GM12878 (cell line): ENCODE results near the gene HADH. TPM values are rescaled to one million over a fixed set of nuclear protein-coding genes. Genes with fewer than 3 reads are reported as not detected.

Experiments
- ATAC-seq: fragments of 200-7000 bp; cut with Tn5 transposase; 3 replicates; pipeline ENCODE4 v1.9.1; 2020; ENCODE audit warnings: mild to moderate bottlenecking, moderate library complexity
- BruUV-seq: library from RNA; stranded (reverse); fragments of 400-500 nt; replicated peaks from 2 replicates; lab custom pipeline; 2021; lab: Mats Ljungman, UMichigan
- CTCF ChIA-PET: fragments of 300-600 bp; sonication (Branson Sonifier 250); formaldehyde crosslinking; extraction: SDS; loops from one replicate; lab custom pipeline; 2021; ENCODE audit warnings: inconsistent platforms; lab: Yijun Ruan, JAX
- POLR2A ChIA-PET: fragments of 350-600 bp; formaldehyde crosslinking; extraction: SDS; loops from one replicate; lab custom pipeline; 2021; ENCODE audit warnings: inconsistent platforms; lab: Charles Lee
- RAD21 ChIA-PET: fragments of 300-600 bp; sonication (Branson Sonifier 250); formaldehyde crosslinking; loops from one replicate; lab custom pipeline; 2023; ENCODE audit warnings: antibody characterized with exemption; ENCODE audit not compliant: unreplicated experiment; lab: Charles Lee
- SMC1A ChIA-PET: fragments of 300-600 bp; sonication (Branson Sonifier 250); formaldehyde crosslinking; loops from one replicate; lab custom pipeline; 2023; ENCODE audit not compliant: unreplicated experiment, uncharacterized antibody; lab: Charles Lee
- DNase-seq: peaks from one replicate; pipeline ENCODE4 v3.0.0-alpha.2; 2011; ENCODE audit warnings: low read depth, low spot score
- FAIRE-seq: peaks from 3 replicates; lab custom pipeline; 2011; peaks lifted over from hg19 to GRCh38; lab: Jason Lieb, UNC
- H2AFZ ChIP-seq: 2 replicates; pipeline ENCODE4 v1.6.0; 2011; ENCODE audit warnings: low read depth, low read length, control low read depth; ENCODE audit not compliant: control insufficient read depth
- H3K27ac ChIP-seq: 2 replicates; pipeline ENCODE4 v1.5.1; 2011; ENCODE audit warnings: control low read depth; ENCODE audit not compliant: control insufficient read depth, insufficient read depth
- H3K27me3 ChIP-seq, 2 experiments: replicated peaks in 1 of 2; 2 replicates each; pipeline versions ENCODE4 v1.6.0 to v1.6.1; 2011; ENCODE audit warnings: low read length in 1 of 2; ENCODE audit not compliant: control insufficient read depth in 2 of 2, insufficient read depth in 2 of 2
- H3K36me3 ChIP-seq, 2 experiments: 2 replicates each; pipeline ENCODE4 v1.5.1; 2011; ENCODE audit warnings: low read length in 1 of 2; ENCODE audit not compliant: control insufficient read depth in 2 of 2, insufficient read depth in 2 of 2
- H3K4me1 ChIP-seq: 2 replicates; pipeline ENCODE4 v1.6.1; 2011; ENCODE audit warnings: mild to moderate bottlenecking, low read length, moderate library complexity, mixed read lengths; ENCODE audit not compliant: control insufficient read depth, insufficient read depth
- H3K4me2 ChIP-seq: 2 replicates; pipeline ENCODE4 v1.6.0; 2011; ENCODE audit warnings: control low read depth; ENCODE audit not compliant: control insufficient read depth, insufficient read depth
- H3K4me3 ChIP-seq: fragments of 200-600 bp; sonication (generic); 2 replicates; pipeline ENCODE4 v1.5.1; 2016
- H3K79me2 ChIP-seq: 2 replicates; pipeline ENCODE4 v1.6.0; 2011; ENCODE audit warnings: low read length; ENCODE audit not compliant: control insufficient read depth, insufficient read depth
- H3K9ac ChIP-seq: 2 replicates; pipeline ENCODE4 v1.8.0; 2011; ENCODE audit warnings: low read length, control low read depth, mixed read lengths; ENCODE audit not compliant: control insufficient read depth, insufficient read depth
- H3K9me3 ChIP-seq: replicated peaks from 3 replicates; pipeline ENCODE4 v1.5.1; 2011; ENCODE audit warnings: mild to moderate bottlenecking, low read length; ENCODE audit not compliant: control insufficient read depth, insufficient read depth
- H4K20me1 ChIP-seq: 2 replicates; pipeline ENCODE4 v1.6.0; 2011; ENCODE audit not compliant: control insufficient read depth, insufficient read depth
- BHLHE40 ChIP-seq, 2 experiments: fragments of 450-650 bp in 1 of 2; IDR thresholded peaks; 2 replicates each; pipeline ENCODE4 v1.6.1; 2011 to 2017; ENCODE audit warnings: low read depth in 2 of 2, borderline replicate concordance in 1 of 2, improper control_type of control experiment in 1 of 2, low read length in 1 of 2, mild to moderate bottlenecking in 1 of 2
- FOXM1 ChIP-seq: IDR thresholded peaks from 2 replicates; pipeline ENCODE4 v1.6.1; 2012; ENCODE audit warnings: low read depth, mild to moderate bottlenecking, inconsistent platforms, low read length, moderate library complexity
- IRF4 ChIP-seq: IDR thresholded peaks from 2 replicates; pipeline ENCODE4 v1.6.1; 2011; ENCODE audit warnings: low read depth, low read length
- JUND ChIP-seq: IDR thresholded peaks from 2 replicates; pipeline ENCODE4 v1.6.1; 2012; ENCODE audit warnings: low read depth, mild to moderate bottlenecking, low read length, improper control_type of control experiment, moderate library complexity
- NR2C1 ChIP-seq: fragments of 450-650 bp; IDR thresholded peaks from 2 replicates; pipeline ENCODE4 v1.6.1; 2017; ENCODE audit warnings: antibody characterized with exemption, mild to moderate bottlenecking, moderate library complexity
- SMC3 ChIP-seq: IDR thresholded peaks from 2 replicates; pipeline ENCODE4 v1.6.1; 2011; ENCODE audit warnings: low read length, improper control_type of control experiment, borderline replicate concordance
- SREBF2 ChIP-seq: IDR thresholded peaks from 2 replicates; pipeline ENCODE4 v1.6.1; 2012; ENCODE audit warnings: mild to moderate bottlenecking, low read length
- SUZ12 ChIP-seq: fragments of 200-600 bp; sonication (generic); IDR thresholded peaks from one replicate; pipeline ENCODE4 v1.6.1; 2018; ENCODE audit warnings: antibody characterized with exemption, mild to moderate bottlenecking; ENCODE audit not compliant: unreplicated experiment
- TCF7 ChIP-seq: IDR thresholded peaks from 2 replicates; pipeline ENCODE4 v1.6.1; 2014; ENCODE audit warnings: antibody characterized with exemption, borderline replicate concordance
- ZNF217 ChIP-seq: fragments of 450-650 bp; IDR thresholded peaks from 2 replicates; pipeline ENCODE4 v1.6.1; 2017; ENCODE audit warnings: antibody characterized with exemption, mild to moderate bottlenecking
- ZSCAN29 ChIP-seq: fragments of 450-650 bp; IDR thresholded peaks from 2 replicates; pipeline ENCODE4 v1.6.1; 2017; ENCODE audit warnings: mild to moderate bottlenecking, moderate library complexity
- WGBS: methylation state at CpG from one replicate; pipeline ENCODE4 v1.1.6; 2016; ENCODE audit warnings: low lambda C conversion rate; ENCODE audit not compliant: insufficient replicate concordance, insufficient coverage; ENCODE audit errors: missing lambda C conversion rate; 5-methylcytosine and 5-hydroxymethylcytosine counted together
- in situ Hi-C: fragments of 300-500 bp; cut with MboI; formaldehyde crosslinking; loops from 9 replicates; pipeline ENCODE4 v1.14.3; 2018; ENCODE audit warnings: mixed read lengths
- intact Hi-C: fragments of 100-400 bp; cut with micrococcal nuclease; formaldehyde crosslinking; loops from one replicate; pipeline ENCODE4 v1.14.2; 2022; ENCODE audit not compliant: unreplicated experiment
- polyA plus RNA-seq, 11 experiments: library from polyadenylated mRNA; depleted of rRNA in 4 of 11; unstranded in 6 of 11; stranded (reverse) in 5 of 11; fragments of >200 nt; fragmentation: Nextera tagmentation in 4 of 11; fragmentation: Illumina TruSeq in 1 of 11; extraction: Ambion mirVana in 4 of 11; extraction: Trizol in 1 of 11; gene quantifications; 1 replicate in 1 of 11; 2 replicates in 10 of 11; pipeline versions ENCODE4 v1.2.1 to v1.2.3, GENCODE V29; 2011 to 2016; ENCODE audit warnings: inconsistent platforms in 2 of 11, missing spikeins in 2 of 11, low read depth in 1 of 11
- total RNA-seq, 4 experiments: library from RNA; depleted of rRNA in 3 of 4; stranded (reverse); fragments of >200 nt in 3 of 4; fragmentation: Illumina TruSeq in 1 of 4; extraction: Trizol in 1 of 4; gene quantifications; 2 replicates each; pipeline versions ENCODE4 v1.2.1 to v1.2.3, GENCODE V29; 2013 to 2021
- TF ChIP-seq, protein P1 (sequence below): fragments of 450-650 bp; IDR thresholded peaks from 2 replicates; pipeline ENCODE4 v1.6.1; 2017; ENCODE audit warnings: antibody characterized with exemption, mild to moderate bottlenecking, moderate library complexity
- TF ChIP-seq, protein P2 (sequence below): fragments of 450-650 bp; IDR thresholded peaks from 2 replicates; pipeline ENCODE4 v1.6.1; 2017; ENCODE audit warnings: mild to moderate bottlenecking, moderate library complexity
- TF ChIP-seq, protein P3 (sequence below): IDR thresholded peaks from 2 replicates; pipeline ENCODE4 v1.6.1; 2011; ENCODE audit warnings: borderline replicate concordance, low read depth, mild to moderate bottlenecking, moderate library complexity, low read length; ENCODE audit not compliant: insufficient read depth, poor library complexity, severe bottlenecking
- TF ChIP-seq, protein P4 (sequence below): fragments of 450-650 bp; IDR thresholded peaks from 2 replicates; pipeline ENCODE4 v1.6.1; 2016; ENCODE audit warnings: mild to moderate bottlenecking

HADH gene
- total and polyA plus RNA-seq, 10 of the 15 experiments (the other 5 are each of a cell fraction or from before 2014, with no cell fraction given) = 20.3 to 97.9 (median 76.6) TPM

DNA sequence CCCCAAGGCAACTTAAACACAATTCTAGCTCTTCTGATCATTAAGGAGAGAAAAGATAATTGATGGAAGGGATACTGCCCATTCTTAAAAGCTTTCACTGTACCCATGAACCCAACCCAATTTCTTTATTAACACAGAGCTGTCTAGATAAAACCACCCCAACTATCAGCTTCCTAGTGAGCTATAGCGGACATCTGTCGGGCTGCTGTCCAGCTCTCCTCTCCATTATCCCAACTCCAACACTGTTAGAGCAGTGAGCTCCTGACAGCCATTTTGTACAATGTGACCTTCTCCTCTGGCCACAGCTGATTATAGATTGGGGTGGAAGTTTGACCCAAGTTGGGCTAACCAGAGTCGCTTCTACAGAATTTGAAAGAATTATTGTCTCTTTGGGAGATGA lies 66.1 kb downstream of the HADH start:
- H3K4me1 ChIP-seq = no peaks in the 10 kb centered on the region
- no peak overlapping the region for H3K9ac ChIP-seq
- no peak overlapping the region for H2AFZ ChIP-seq
- ChIA-PET SMC1A (interaction anchor here (0.6 to 2.1 kb wide), 8 partner anchors 17 to 517 kb away, joined by 3 to 6 read pairs (median 3); no protein-coding TSS in a partner anchor), RAD21 (interaction anchor here (0.8 to 1.0 kb wide), 2 partner anchors 21 to 126 kb away, joined by 3 read pairs; no protein-coding TSS in a partner anchor), CTCF (interaction anchor here (0.8 to 4.5 kb wide), 8 partner anchors 9 to 517 kb away, joined by 3 to 22 read pairs (median 6); no protein-coding TSS in a partner anchor), POLR2A (interaction anchor here (0.5 kb wide), 1 partner anchor 15 kb away, joined by 3 read pairs; no protein-coding TSS in a partner anchor)
- no peaks in the 10 kb centered on the region for H3K36me3 ChIP-seq
- H4K20me1 ChIP-seq = no peaks in the 10 kb centered on the region
- DNase-seq (no peak), ATAC-seq (no peak), FAIRE-seq (no peak)
- intact Hi-C loops (no loop called here), in situ Hi-C loops (no loop called here)
- no peak overlapping the region for H3K4me3 ChIP-seq
- H3K4me2 ChIP-seq = no peak overlapping the region
- H3K79me2 ChIP-seq = no peaks in the 10 kb centered on the region
- 91% methylated on average over 3 of the region's 3 CpGs for WGBS
- H3K9me3 ChIP-seq = no peaks in the 10 kb centered on the region
- no peak overlapping the region for H3K27ac ChIP-seq
- no peaks in the 10 kb centered on the region for H3K27me3 ChIP-seq
- no TSS peak for BruUV-seq
- TF ChIP-seq, protein P1, sequence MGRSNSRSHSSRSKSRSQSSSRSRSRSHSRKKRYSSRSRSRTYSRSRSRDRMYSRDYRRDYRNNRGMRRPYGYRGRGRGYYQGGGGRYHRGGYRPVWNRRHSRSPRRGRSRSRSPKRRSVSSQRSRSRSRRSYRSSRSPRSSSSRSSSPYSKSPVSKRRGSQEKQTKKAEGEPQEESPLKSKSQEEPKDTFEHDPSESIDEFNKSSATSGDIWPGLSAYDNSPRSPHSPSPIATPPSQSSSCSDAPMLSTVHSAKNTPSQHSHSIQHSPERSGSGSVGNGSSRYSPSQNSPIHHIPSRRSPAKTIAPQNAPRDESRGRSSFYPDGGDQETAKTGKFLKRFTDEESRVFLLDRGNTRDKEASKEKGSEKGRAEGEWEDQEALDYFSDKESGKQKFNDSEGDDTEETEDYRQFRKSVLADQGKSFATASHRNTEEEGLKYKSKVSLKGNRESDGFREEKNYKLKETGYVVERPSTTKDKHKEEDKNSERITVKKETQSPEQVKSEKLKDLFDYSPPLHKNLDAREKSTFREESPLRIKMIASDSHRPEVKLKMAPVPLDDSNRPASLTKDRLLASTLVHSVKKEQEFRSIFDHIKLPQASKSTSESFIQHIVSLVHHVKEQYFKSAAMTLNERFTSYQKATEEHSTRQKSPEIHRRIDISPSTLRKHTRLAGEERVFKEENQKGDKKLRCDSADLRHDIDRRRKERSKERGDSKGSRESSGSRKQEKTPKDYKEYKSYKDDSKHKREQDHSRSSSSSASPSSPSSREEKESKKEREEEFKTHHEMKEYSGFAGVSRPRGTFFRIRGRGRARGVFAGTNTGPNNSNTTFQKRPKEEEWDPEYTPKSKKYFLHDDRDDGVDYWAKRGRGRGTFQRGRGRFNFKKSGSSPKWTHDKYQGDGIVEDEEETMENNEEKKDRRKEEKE = no peak
- TF ChIP-seq TCF7 (no peak), SREBF2 (no peak), BHLHE40 (IDR thresholded peaks at IDR 0.05; ENCODE audit: borderline replicate concordance in 1 of 2, low read depth in 2 of 2, low read length in 1 of 2) (no peak), ZNF217 (no peak), NR2C1 (no peak), JUND (no peak), FOXM1 (no peak), ZSCAN29 (no peak), SUZ12 (no peak), IRF4 (no peak), SMC3 (no peak)
- TF ChIP-seq, protein P2, sequence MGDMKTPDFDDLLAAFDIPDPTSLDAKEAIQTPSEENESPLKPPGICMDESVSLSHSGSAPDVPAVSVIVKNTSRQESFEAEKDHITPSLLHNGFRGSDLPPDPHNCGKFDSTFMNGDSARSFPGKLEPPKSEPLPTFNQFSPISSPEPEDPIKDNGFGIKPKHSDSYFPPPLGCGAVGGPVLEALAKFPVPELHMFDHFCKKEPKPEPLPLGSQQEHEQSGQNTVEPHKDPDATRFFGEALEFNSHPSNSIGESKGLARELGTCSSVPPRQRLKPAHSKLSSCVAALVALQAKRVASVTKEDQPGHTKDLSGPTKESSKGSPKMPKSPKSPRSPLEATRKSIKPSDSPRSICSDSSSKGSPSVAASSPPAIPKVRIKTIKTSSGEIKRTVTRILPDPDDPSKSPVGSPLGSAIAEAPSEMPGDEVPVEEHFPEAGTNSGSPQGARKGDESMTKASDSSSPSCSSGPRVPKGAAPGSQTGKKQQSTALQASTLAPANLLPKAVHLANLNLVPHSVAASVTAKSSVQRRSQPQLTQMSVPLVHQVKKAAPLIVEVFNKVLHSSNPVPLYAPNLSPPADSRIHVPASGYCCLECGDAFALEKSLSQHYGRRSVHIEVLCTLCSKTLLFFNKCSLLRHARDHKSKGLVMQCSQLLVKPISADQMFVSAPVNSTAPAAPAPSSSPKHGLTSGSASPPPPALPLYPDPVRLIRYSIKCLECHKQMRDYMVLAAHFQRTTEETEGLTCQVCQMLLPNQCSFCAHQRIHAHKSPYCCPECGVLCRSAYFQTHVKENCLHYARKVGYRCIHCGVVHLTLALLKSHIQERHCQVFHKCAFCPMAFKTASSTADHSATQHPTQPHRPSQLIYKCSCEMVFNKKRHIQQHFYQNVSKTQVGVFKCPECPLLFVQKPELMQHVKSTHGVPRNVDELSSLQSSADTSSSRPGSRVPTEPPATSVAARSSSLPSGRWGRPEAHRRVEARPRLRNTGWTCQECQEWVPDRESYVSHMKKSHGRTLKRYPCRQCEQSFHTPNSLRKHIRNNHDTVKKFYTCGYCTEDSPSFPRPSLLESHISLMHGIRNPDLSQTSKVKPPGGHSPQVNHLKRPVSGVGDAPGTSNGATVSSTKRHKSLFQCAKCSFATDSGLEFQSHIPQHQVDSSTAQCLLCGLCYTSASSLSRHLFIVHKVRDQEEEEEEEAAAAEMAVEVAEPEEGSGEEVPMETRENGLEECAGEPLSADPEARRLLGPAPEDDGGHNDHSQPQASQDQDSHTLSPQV = no peak
- TF ChIP-seq, protein P3, sequence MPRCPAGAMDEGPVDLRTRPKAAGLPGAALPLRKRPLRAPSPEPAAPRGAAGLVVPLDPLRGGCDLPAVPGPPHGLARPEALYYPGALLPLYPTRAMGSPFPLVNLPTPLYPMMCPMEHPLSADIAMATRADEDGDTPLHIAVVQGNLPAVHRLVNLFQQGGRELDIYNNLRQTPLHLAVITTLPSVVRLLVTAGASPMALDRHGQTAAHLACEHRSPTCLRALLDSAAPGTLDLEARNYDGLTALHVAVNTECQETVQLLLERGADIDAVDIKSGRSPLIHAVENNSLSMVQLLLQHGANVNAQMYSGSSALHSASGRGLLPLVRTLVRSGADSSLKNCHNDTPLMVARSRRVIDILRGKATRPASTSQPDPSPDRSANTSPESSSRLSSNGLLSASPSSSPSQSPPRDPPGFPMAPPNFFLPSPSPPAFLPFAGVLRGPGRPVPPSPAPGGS = no peak
- TF ChIP-seq, protein P4, sequence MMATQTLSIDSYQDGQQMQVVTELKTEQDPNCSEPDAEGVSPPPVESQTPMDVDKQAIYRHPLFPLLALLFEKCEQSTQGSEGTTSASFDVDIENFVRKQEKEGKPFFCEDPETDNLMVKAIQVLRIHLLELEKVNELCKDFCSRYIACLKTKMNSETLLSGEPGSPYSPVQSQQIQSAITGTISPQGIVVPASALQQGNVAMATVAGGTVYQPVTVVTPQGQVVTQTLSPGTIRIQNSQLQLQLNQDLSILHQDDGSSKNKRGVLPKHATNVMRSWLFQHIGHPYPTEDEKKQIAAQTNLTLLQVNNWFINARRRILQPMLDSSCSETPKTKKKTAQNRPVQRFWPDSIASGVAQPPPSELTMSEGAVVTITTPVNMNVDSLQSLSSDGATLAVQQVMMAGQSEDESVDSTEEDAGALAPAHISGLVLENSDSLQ = no peak
